Progenitor cell of endocrine pancreas (in vitro differentiated cells): ENCODE results near the gene TRIM24. TPM values are rescaled to one million over a fixed set of nuclear protein-coding genes. Genes with fewer than 3 reads are reported as not detected.
"Not testable (repeated sequence)": the region's sequence is repeated elsewhere in the genome, so short reads cannot be mapped to it uniquely, and the experiment has no call there.

ENCODE experiments used
- DNase-seq: peaks from one replicate; pipeline ENCODE4 v3.0.0; 2021; ENCODE audit warnings: low spot score; ENCODE audit not compliant: unreplicated experiment
- H3K27ac Mint-ChIP-seq: 2 replicates; pipeline ENCODE4 v1.8.0; 2021; ENCODE audit warnings: mild to moderate bottlenecking, moderate library complexity, mixed read lengths
- H3K27me3 Mint-ChIP-seq: 2 replicates; pipeline ENCODE4 v1.8.0; 2021; ENCODE audit warnings: mixed read lengths
- H3K36me3 Mint-ChIP-seq: 2 replicates; pipeline ENCODE4 v1.8.0; 2022; ENCODE audit warnings: mixed read lengths; ENCODE audit not compliant: insufficient read depth
- H3K4me1 Mint-ChIP-seq: 2 replicates; pipeline ENCODE4 v1.8.0; 2021; ENCODE audit warnings: low read depth, mixed read lengths
- H3K4me3 Mint-ChIP-seq: 2 replicates; pipeline ENCODE4 v1.8.0; 2021; ENCODE audit warnings: low read depth, mild to moderate bottlenecking, moderate library complexity, mixed read lengths
- H3K9me3 Mint-ChIP-seq: 2 replicates; pipeline ENCODE4 v1.8.0; 2021; ENCODE audit warnings: low read depth, mixed read lengths
- CTCF ChIP-seq: fragments of 200-600 bp; sonication (generic); IDR thresholded peaks from one replicate; pipeline ENCODE4 v1.5.0; 2021; ENCODE audit warnings: antibody characterized with exemption, mild to moderate bottlenecking; ENCODE audit not compliant: unreplicated experiment
- long read RNA-seq: library from polyadenylated mRNA; unstranded; transcript quantifications from one replicate; pipeline ENCODE4 v2.0.0, GENCODE V29; 2020
- total RNA-seq: library from RNA; stranded (reverse); gene quantifications from 2 replicates; pipeline ENCODE4 v1.2.1, GENCODE V29; 2021

The TRIM24 gene
- 112 and 114 TPM in 2 replicates for total RNA-seq
- long read RNA-seq, full-length matches to known transcripts, result 1 of 43 reads
- long read RNA-seq, partial matches to known transcripts, result 30 of 43 reads
- long read RNA-seq, other reads (novel, unspliced or antisense), result 12 of 43 reads

GRCh38 chr7:138460176-138460648, at the start of gene TRIM24:
Gene TRIM24, plus strand, starts transcription at chr7:138460259. Its CDS starts 290 bp downstream, at chr7:138460549.
- Mint-ChIP-seq H3K27ac (peak within 1 kb of the TSS; percentile 94), H3K4me3 (peak within 1 kb of the TSS; percentile 88), H3K27me3 (no peaks in the 10 kb centered on the region), H3K36me3 (peaks cover 25% of the 10 kb centered on the region), H3K9me3 (peaks cover 9% of the 10 kb centered on the region), H3K4me1 (peaks cover 17% of the 10 kb centered on the region)
- DNase-seq, result no peak
- no peak for TF ChIP-seq CTCF

DNA sequence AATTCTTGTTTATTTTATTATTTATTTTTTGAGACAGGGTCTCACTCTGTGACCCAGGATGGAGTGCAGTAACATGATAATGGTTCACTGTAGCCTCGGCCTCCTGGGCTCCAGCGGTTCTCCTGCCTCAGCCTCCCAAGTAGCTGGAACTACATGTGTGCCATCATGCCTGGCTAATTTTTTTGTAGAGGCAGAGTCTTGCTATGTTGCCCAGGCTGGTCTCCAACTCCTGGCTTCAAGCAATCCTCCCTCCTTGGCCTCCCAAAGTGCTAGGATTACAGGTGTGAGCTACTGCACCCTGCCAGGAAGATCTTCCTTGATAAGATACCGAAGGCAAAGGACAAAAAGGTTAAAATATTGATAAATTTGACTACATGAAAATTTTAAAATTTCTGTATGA, 48.0 kb upstream of the TRIM24 start:
- H3K36me3 Mint-ChIP-seq, DNase-seq, H3K4me3 Mint-ChIP-seq, H3K27ac Mint-ChIP-seq, H3K9me3 Mint-ChIP-seq, H3K27me3 Mint-ChIP-seq, H3K4me1 Mint-ChIP-seq: not testable (repeated sequence)

DNA sequence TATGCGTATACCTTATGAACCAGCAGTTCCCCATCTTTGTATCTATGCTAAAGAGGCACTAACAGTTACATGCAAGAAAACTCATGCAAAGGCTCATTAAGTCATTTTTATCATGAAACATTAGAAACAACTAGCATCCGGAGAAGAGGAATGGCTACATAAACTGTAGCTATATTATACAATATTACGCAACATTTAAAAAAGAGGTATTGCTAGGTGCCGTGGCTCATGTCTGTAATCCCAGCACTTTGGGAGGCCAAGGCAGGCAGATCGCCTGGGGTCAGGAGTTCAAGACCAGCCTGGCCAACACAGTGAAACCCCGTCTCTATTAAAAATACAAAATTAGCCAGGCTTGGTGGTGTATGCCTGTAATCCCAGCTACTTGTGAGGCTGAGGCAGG, 47.1 kb upstream of the TRIM24 start:
- not testable (repeated sequence) for H3K4me3 Mint-ChIP-seq, H3K27ac Mint-ChIP-seq, H3K36me3 Mint-ChIP-seq, DNase-seq, H3K27me3 Mint-ChIP-seq, H3K9me3 Mint-ChIP-seq
- peaks cover 11% of the 10 kb centered on the region for H3K4me1 Mint-ChIP-seq

DNA sequence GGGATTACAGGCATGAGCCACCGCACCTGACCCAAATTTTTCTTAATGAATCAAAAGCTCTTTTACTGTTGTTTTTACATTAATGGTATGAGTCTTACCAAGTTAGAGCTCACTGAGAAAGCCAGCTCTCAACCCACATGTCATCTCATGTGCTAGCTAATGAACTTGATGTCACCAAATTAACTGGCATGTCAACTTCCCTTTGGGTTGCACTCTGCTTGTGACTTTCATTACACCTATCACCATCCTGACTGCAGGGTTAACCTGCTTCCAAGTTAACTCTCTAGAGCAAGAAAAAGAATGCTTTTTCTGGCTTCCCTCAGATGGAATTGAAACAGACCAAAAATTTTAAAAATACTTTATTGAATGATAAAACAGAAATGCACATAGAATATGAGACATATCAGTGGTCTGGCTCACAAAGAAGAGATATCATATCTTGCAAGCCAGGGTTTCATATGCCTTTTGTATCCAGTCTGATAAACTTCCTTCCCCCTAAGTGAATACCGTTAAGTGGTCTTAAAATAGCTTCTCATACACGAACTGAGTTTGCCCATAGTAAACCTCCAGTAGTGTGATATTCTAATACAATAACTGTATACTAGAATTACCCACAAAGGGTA, 42.9 kb upstream of the TRIM24 start:
- H3K4me1 Mint-ChIP-seq, result peaks cover 12% of the 10 kb centered on the region
- no peak for DNase-seq
- peaks cover 9% of the 10 kb centered on the region for H3K36me3 Mint-ChIP-seq

GRCh38 chr7:138417764-138418163, 42.3 kb upstream of the TRIM24 start:
- no peak for DNase-seq
- peaks cover 21% of the 10 kb centered on the region for H3K9me3 Mint-ChIP-seq
- H3K4me1 Mint-ChIP-seq, result peaks cover 12% of the 10 kb centered on the region
- H3K27me3 Mint-ChIP-seq, result no peaks in the 10 kb centered on the region
- peak overlapping the region; percentile 53 for H3K27ac Mint-ChIP-seq
- H3K4me3 Mint-ChIP-seq, result no peak overlapping the region
- TF ChIP-seq CTCF, result no peak
- H3K36me3 Mint-ChIP-seq, result peaks cover 9% of the 10 kb centered on the region

More for the DNA sequence above, 42.9 kb upstream of the TRIM24 start:
- no peaks in the 10 kb centered on the region for H3K27me3 Mint-ChIP-seq
- H3K9me3 Mint-ChIP-seq, result peaks cover 21% of the 10 kb centered on the region
- no peak overlapping the region for H3K4me3 Mint-ChIP-seq
- TF ChIP-seq CTCF, result no peak
- peak overlapping the region; percentile 53 for H3K27ac Mint-ChIP-seq

- H3K4me3 Mint-ChIP-seq, DNase-seq, H3K27me3 Mint-ChIP-seq, H3K27ac Mint-ChIP-seq, H3K36me3 Mint-ChIP-seq: not testable (repeated sequence)
- Mint-ChIP-seq H3K4me1 (peaks cover 12% of the 10 kb centered on the region), H3K9me3 (peaks cover 21% of the 10 kb centered on the region)
Observed at GRCh38 chr7:138418403-138418802, 41.7 kb upstream of the TRIM24 start.

DNA sequence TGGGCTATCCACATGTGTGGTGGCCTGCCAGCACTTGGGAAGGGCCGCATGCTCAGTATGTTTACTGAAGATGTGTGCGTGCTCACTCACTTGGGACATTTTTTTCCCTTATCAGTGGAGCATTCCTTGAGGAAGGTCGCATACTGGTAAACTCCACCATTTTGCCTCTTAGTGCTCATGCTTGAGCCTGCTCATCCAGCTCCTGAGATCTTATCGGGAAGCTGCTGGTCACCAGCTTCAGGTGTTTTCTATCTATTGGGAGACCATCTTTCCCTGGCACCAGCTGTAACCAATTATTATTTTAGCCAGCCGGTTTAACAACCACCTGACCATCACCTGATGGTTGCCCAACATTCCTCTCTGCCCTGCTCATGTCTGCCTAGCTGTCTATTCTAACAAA, 35.0 kb upstream of the TRIM24 start:
- no peaks in the 10 kb centered on the region for H3K4me1 Mint-ChIP-seq
- DNase-seq, result no peak
- no peak overlapping the region for H3K27ac Mint-ChIP-seq
- H3K36me3 Mint-ChIP-seq, result peaks cover 17% of the 10 kb centered on the region
- H3K9me3 Mint-ChIP-seq, result peaks cover 27% of the 10 kb centered on the region
- H3K4me3 Mint-ChIP-seq, result no peak overlapping the region
- TF ChIP-seq CTCF, result no peak
- no peaks in the 10 kb centered on the region for H3K27me3 Mint-ChIP-seq
